SU-DHL-6 (cell line): ENCODE measurements around the gene CLNK.

Source experiments
- H2AFZ ChIP-seq: fragments of 200-600 bp; sonication (generic); 2 replicates; pipeline ENCODE4 v1.6.1; 2014; ENCODE audit warnings: low read depth, mild to moderate bottlenecking, moderate library complexity, mixed read lengths, antibody characterized with exemption, low read length; ENCODE audit not compliant: severe bottlenecking
- H3F3A ChIP-seq: fragments of 200-600 bp; shearing (Covaris generic); 2 replicates; pipeline ENCODE4 v1.6.0; 2016; ENCODE audit warnings: antibody characterized with exemption, mild to moderate bottlenecking; ENCODE audit not compliant: insufficient read depth
- H3K27ac ChIP-seq: fragments of 200-600 bp; sonication (generic); 2 replicates; pipeline ENCODE4 v1.5.1; 2016; ENCODE audit warnings: low read depth, mild to moderate bottlenecking, low read length, moderate library complexity, mixed read lengths
- H3K27me3 ChIP-seq: fragments of 200-600 bp; sonication (generic), shearing (Covaris generic); 2 replicates; pipeline ENCODE4 v1.6.0; 2014; ENCODE audit warnings: mild to moderate bottlenecking, low read length
- H3K36me3 ChIP-seq: fragments of 200-600 bp; sonication (generic); 2 replicates; pipeline ENCODE4 v1.6.1; 2014; ENCODE audit warnings: mild to moderate bottlenecking, low read length, mixed read lengths
- H3K4me2 ChIP-seq: fragments of 300-600, 200-600 bp; shearing (Covaris generic), sonication (generic); 2 replicates; pipeline ENCODE4 v1.6.0; 2014; ENCODE audit warnings: low read length, low read depth, mild to moderate bottlenecking; ENCODE audit not compliant: poor library complexity, severe bottlenecking
- H3K4me3 ChIP-seq: fragments of 200-600 bp; sonication (generic); 2 replicates; pipeline ENCODE4 v1.5.1; 2014; ENCODE audit warnings: antibody characterized with exemption, low read length, mild to moderate bottlenecking, mixed read lengths; ENCODE audit not compliant: insufficient read depth, poor library complexity, severe bottlenecking
- H3K79me2 ChIP-seq: fragments of 200-600 bp; sonication (generic); 2 replicates; pipeline ENCODE4 v1.6.1; 2014; ENCODE audit warnings: mild to moderate bottlenecking, low read length, moderate library complexity; ENCODE audit not compliant: insufficient read depth
- H3K9ac ChIP-seq: fragments of 200-600 bp; sonication (generic); 2 replicates; pipeline ENCODE4 v1.7.0; 2014; ENCODE audit warnings: mild to moderate bottlenecking, low read length
- H3K9me2 ChIP-seq: fragments of 200-600 bp; sonication (generic); replicated peaks from 2 replicates; pipeline ENCODE4 v1.6.1; 2014; ENCODE audit warnings: low read length; ENCODE audit not compliant: insufficient read depth
- H3K9me3 ChIP-seq: fragments of 200-600 bp; sonication (generic); 2 replicates; pipeline ENCODE4 v1.6.1; 2014; ENCODE audit warnings: low read length, mixed read lengths; ENCODE audit not compliant: insufficient read depth
- H4K20me1 ChIP-seq: fragments of 200-600 bp; sonication (generic); 2 replicates; pipeline ENCODE4 v1.6.1; 2014; ENCODE audit warnings: low read depth, mild to moderate bottlenecking, antibody characterized with exemption, low read length, moderate library complexity, mixed read lengths
- CTCF ChIP-seq: fragments of 200-600 bp; sonication (generic); IDR thresholded peaks from one replicate; pipeline ENCODE4 v1.5.1; 2017; ENCODE audit warnings: antibody characterized with exemption, mild to moderate bottlenecking, low read length, moderate library complexity; ENCODE audit not compliant: insufficient read depth, poor library complexity, severe bottlenecking
- EZH2phosphoT487 ChIP-seq: fragments of 200-600 bp; sonication (generic), shearing (Covaris generic); conservative IDR thresholded peaks from 2 replicates; pipeline ENCODE4 v1.6.1; 2018; ENCODE audit warnings: mild to moderate bottlenecking, antibody characterized with exemption, low read length, moderate library complexity, mixed read lengths

The CLNK gene

GRCh38 chr4:10694828-10695209, 10.3 kb upstream of the CLNK start:
- Histone ChIP-seq H4K20me1 (no peaks in the 10 kb centered on the region), H3K9me2 (no peaks in the 10 kb centered on the region)

GRCh38 chr4:10694151-10694827, 9.7 kb upstream of the CLNK start:
- Histone ChIP-seq H3K9ac (no peak overlapping the region), H3K27ac (no peak overlapping the region), H3K4me2 (no peak overlapping the region), H3K79me2 (no peaks in the 10 kb centered on the region), H3K9me2 (no peaks in the 10 kb centered on the region), H3F3A (no peaks in the 10 kb centered on the region), H3K4me3 (no peak overlapping the region), H3K27me3 (no peaks in the 10 kb centered on the region), H3K9me3 (no peaks in the 10 kb centered on the region), H2AFZ (no peak overlapping the region), H4K20me1 (no peaks in the 10 kb centered on the region), H3K36me3 (no peaks in the 10 kb centered on the region)
- TF ChIP-seq EZH2phosphoT487 (no peak), CTCF (no peak)

More at GRCh38 chr4:10694828-10695209, 10.3 kb upstream of the CLNK start:
- Histone ChIP-seq H3K4me2 (no peak overlapping the region), H3K4me3 (no peak overlapping the region), H3K79me2 (no peaks in the 10 kb centered on the region), H3F3A (no peaks in the 10 kb centered on the region), H3K27me3 (no peaks in the 10 kb centered on the region), H2AFZ (no peak overlapping the region), H3K27ac (no peak overlapping the region), H3K36me3 (no peaks in the 10 kb centered on the region), H3K9ac (no peak overlapping the region), H3K9me3 (no peaks in the 10 kb centered on the region)
- TF ChIP-seq EZH2phosphoT487, result no peak
- no peak for TF ChIP-seq CTCF

GRCh38 chr4:10691651-10692050, 7.1 kb upstream of the CLNK start:
- no peaks in the 10 kb centered on the region for H3F3A ChIP-seq
- no peaks in the 10 kb centered on the region for H3K36me3 ChIP-seq
- no peak overlapping the region for H3K27ac ChIP-seq
- no peak overlapping the region for H2AFZ ChIP-seq
- H3K9me3 ChIP-seq, result no peaks in the 10 kb centered on the region
- no peak overlapping the region for H3K4me2 ChIP-seq
- H3K79me2 ChIP-seq, result no peaks in the 10 kb centered on the region
- no peak overlapping the region for H3K9ac ChIP-seq
- H3K4me3 ChIP-seq, result no peak overlapping the region
- no peaks in the 10 kb centered on the region for H3K27me3 ChIP-seq
- H3K9me2 ChIP-seq, result no peaks in the 10 kb centered on the region
- TF ChIP-seq CTCF (no peak), EZH2phosphoT487 (no peak)
- H4K20me1 ChIP-seq, result no peaks in the 10 kb centered on the region
